ENCODE data around the gene DCLK1. TPM values are rescaled to one million over a fixed set of nuclear protein-coding genes. Genes with fewer than 3 reads are reported as not detected.

DCLK1 gene
- total RNA-seq, 5 donors from 2014 or later (not counting 1 experiment from before 2014, with no cell fraction given) = 0.03 to 0.09 TPM; not detected in 3

DNA sequence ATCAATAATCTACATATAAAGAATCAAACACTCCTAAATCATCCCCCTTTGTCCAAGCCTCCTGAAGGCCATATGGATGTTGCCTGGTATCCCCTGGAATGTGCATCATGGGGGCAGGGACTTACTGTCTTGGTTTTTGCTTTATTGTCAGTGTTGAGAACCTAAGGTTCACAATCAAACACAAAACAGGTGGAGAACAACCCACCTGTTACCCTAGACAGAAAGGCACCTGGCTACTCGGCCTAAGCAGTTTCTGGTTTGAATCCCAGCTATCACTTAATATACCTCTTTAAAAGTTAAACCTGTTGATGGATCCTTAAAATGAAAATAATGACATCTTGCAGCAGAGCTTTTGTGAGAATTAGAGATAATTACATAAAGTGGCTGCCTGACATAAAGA, 68.9 kb downstream of the DCLK1 start:
- Histone ChIP-seq H3K4me3 (ENCODE audit: control insufficient read depth in 1 of 2, extremely low read depth in 1 of 2, low read length in 1 of 2) (no peak overlapping the region), H3K27me3 (replicated peaks in 1 of 2; ENCODE audit: control insufficient read depth in 2 of 2, extremely low read depth in 1 of 2, insufficient read depth in 2 of 2, low read length in 1 of 2) (no peaks in the 10 kb centered on the region), H3K4me1 (ENCODE audit: control insufficient read depth in 1 of 2, extremely low read depth in 1 of 2, insufficient read depth in 2 of 2, low read length in 2 of 2) (no peaks in the 10 kb centered on the region), H3K9me3 (no peaks in the 10 kb centered on the region), H3K36me3 (ENCODE audit: control insufficient read depth in 2 of 2, extremely low read depth in 1 of 2, insufficient read depth in 1 of 2, low read length in 1 of 2) (no peaks in the 10 kb centered on the region), H3K27ac (ENCODE audit: low read length) (no peak overlapping the region)
- no CpG with 5 or more reads among the region's 1 CpG for WGBS (ENCODE audit: insufficient coverage)
- Mint-ChIP-seq H3K36me3 (no peaks in the 10 kb centered on the region), H3K27me3 (no peaks in the 10 kb centered on the region), H3K9me3 (peaks cover 3 to 14% (median 12%) of the 10 kb centered on the region in 3 donors), H3K27ac (no peak overlapping the region), H3K4me3 (no peak overlapping the region), H3K4me1 (no peaks in the 10 kb centered on the region)
- no peak for ATAC-seq (replicated peaks in 1 of 4)
- ChIA-PET POLR2A (no interaction called here), CTCF (no interaction called here)
- DNase-seq = no peak

DNA sequence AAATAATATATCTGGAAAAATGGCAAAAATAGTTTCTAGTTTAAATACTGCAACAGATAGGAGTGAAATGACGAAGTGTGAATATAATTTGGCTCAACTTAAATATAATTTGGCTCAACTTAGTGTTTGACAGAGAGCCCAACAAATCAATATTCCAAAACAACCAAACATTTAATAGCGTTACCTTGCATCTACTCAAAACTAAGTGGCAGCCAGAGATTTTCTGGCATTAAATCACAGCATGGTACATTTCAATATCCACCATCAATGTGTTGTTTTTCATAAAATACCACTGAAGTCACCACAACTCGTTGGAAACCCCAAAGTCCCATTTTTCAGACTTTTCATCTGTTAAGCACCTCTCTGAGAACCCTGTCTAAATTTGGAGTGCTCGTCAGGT, 69.6 kb downstream of the DCLK1 start:
- ChIA-PET CTCF (no interaction called here), POLR2A (no interaction called here)
- Histone ChIP-seq H3K27me3 (replicated peaks in 1 of 2; ENCODE audit: control insufficient read depth in 2 of 2, extremely low read depth in 1 of 2, insufficient read depth in 2 of 2, low read length in 1 of 2) (no peaks in the 10 kb centered on the region), H3K9me3 (no peaks in the 10 kb centered on the region), H3K36me3 (ENCODE audit: control insufficient read depth in 2 of 2, extremely low read depth in 1 of 2, insufficient read depth in 1 of 2, low read length in 1 of 2) (no peaks in the 10 kb centered on the region), H3K4me3 (ENCODE audit: control insufficient read depth in 1 of 2, extremely low read depth in 1 of 2, low read length in 1 of 2) (no peak overlapping the region), H3K4me1 (ENCODE audit: control insufficient read depth in 1 of 2, extremely low read depth in 1 of 2, insufficient read depth in 2 of 2, low read length in 2 of 2) (no peaks in the 10 kb centered on the region), H3K27ac (ENCODE audit: low read length) (no peak overlapping the region)
- H3K4me1 Mint-ChIP-seq = no peaks in the 10 kb centered on the region
- no peaks in the 10 kb centered on the region for H3K27me3 Mint-ChIP-seq
- ATAC-seq (replicated peaks in 1 of 4) (no peak), DNase-seq (no peak)
- H3K9me3 Mint-ChIP-seq = peaks cover 3 to 14% (median 12%) of the 10 kb centered on the region in 3 donors
- no peak overlapping the region for H3K4me3 Mint-ChIP-seq
- no peaks in the 10 kb centered on the region for H3K36me3 Mint-ChIP-seq
- H3K27ac Mint-ChIP-seq = no peak overlapping the region
- whole genome bisulfite sequencing (ENCODE audit: insufficient coverage) = 86% methylated on average over 1 of the region's 4 CpGs

DNA sequence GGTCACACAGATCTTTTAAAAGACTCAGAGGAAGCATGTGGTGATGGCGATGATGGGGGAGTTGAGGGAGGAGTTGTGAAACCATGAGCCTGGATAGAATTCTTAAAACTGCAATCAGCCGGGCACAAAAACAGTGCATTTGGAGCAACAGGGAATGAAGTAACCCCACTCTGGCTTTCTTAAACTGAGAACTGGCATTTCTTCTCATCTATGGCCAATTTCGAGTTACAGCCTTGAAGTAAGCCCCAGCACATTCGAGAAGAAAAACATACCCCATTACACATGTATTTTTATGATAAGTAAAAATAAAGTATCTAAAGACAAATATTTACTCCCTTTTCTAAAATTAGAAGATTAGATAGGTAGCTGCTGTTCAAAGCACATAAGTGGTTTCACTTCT, 70.1 kb downstream of the DCLK1 start:
- H3K27me3 ChIP-seq (replicated peaks in 1 of 2; ENCODE audit: control insufficient read depth in 2 of 2, extremely low read depth in 1 of 2, insufficient read depth in 2 of 2, low read length in 1 of 2) = no peaks in the 10 kb centered on the region
- POLR2A ChIA-PET = no interaction called here
- Mint-ChIP-seq H3K9me3 (peaks cover 0 to 12% (median 9%) of the 10 kb centered on the region in 3 donors), H3K4me3 (no peak overlapping the region), H3K4me1 (no peaks in the 10 kb centered on the region), H3K27ac (no peak overlapping the region), H3K27me3 (no peaks in the 10 kb centered on the region), H3K36me3 (no peaks in the 10 kb centered on the region)
- H3K9me3 ChIP-seq = no peaks in the 10 kb centered on the region
- no peaks in the 10 kb centered on the region for H3K36me3 ChIP-seq (ENCODE audit: control insufficient read depth in 2 of 2, extremely low read depth in 1 of 2, insufficient read depth in 1 of 2, low read length in 1 of 2)
- ATAC-seq (replicated peaks in 1 of 4) (no peak), DNase-seq (no peak)
- CTCF ChIA-PET = no interaction called here
- H3K27ac ChIP-seq (ENCODE audit: low read length) = no peak overlapping the region
- H3K4me3 ChIP-seq (ENCODE audit: control insufficient read depth in 1 of 2, extremely low read depth in 1 of 2, low read length in 1 of 2) = no peak overlapping the region
- no CpG with 5 or more reads among the region's 4 CpGs for WGBS (ENCODE audit: insufficient coverage)
- no peaks in the 10 kb centered on the region for H3K4me1 ChIP-seq (ENCODE audit: control insufficient read depth in 1 of 2, extremely low read depth in 1 of 2, insufficient read depth in 2 of 2, low read length in 2 of 2)

DNA sequence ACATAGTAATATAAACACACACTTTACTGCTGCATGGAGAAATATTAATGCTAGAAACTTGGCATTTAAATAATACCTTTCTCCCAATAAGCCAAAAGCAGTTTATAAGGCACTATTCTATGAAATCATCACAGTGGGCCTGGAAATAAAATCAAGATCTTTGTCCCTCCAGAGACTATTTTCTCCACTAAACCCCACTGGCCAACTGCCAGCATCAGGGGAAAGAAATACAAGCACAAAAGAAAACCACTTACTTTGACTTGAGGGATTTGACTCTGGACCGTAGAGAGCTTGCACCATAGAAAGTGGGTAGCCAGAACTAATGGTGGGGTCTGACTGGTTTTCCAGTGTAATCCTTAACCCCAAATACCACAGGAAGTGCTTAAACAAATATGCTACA, 71.9 kb downstream of the DCLK1 start:
- no peaks in the 10 kb centered on the region for H3K36me3 Mint-ChIP-seq
- Histone ChIP-seq H3K36me3 (ENCODE audit: control insufficient read depth in 2 of 2, extremely low read depth in 1 of 2, insufficient read depth in 1 of 2, low read length in 1 of 2) (no peaks in the 10 kb centered on the region), H3K9me3 (no peaks in the 10 kb centered on the region), H3K27ac (ENCODE audit: low read length) (no peak overlapping the region), H3K4me3 (ENCODE audit: control insufficient read depth in 1 of 2, extremely low read depth in 1 of 2, low read length in 1 of 2) (no peak overlapping the region), H3K4me1 (ENCODE audit: control insufficient read depth in 1 of 2, extremely low read depth in 1 of 2, insufficient read depth in 2 of 2, low read length in 2 of 2) (no peaks in the 10 kb centered on the region), H3K27me3 (replicated peaks in 1 of 2; ENCODE audit: control insufficient read depth in 2 of 2, extremely low read depth in 1 of 2, insufficient read depth in 2 of 2, low read length in 1 of 2) (no peaks in the 10 kb centered on the region)
- no peak for DNase-seq
- peaks cover 1 to 18% (median 9%) of the 10 kb centered on the region in 3 donors for H3K9me3 Mint-ChIP-seq
- no peak overlapping the region for H3K4me3 Mint-ChIP-seq
- H3K27ac Mint-ChIP-seq = no peak overlapping the region
- ChIA-PET POLR2A (no interaction called here), CTCF (no interaction called here)
- ATAC-seq (replicated peaks in 1 of 4) = no peak
- WGBS (ENCODE audit: insufficient coverage) = no CpG with 5 or more reads among the region's 1 CpG
- H3K4me1 Mint-ChIP-seq = no peaks in the 10 kb centered on the region
- no peaks in the 10 kb centered on the region for H3K27me3 Mint-ChIP-seq

DNA sequence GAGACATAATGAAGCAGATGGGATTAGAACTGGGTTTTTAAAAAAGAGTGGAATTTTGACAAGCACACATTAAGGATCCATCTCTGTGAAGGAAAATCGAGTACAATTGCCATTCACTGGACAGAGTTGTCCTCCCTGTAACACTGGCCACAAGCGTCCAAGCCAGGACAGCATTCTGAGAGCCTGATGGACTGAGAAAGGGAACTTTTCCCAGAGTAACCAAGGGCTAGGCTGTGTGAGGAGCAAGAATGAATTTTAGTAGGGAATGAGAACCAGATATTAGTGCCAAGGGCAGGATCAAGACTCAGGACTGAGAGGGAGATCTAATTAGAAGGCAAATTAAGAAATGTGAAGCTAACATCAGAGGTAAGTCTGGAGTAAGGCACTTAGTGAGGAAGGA, 73.1 kb downstream of the DCLK1 start:
- WGBS (ENCODE audit: insufficient coverage) = 61% methylated on average over 2 of the region's 2 CpGs
- H3K27ac ChIP-seq (ENCODE audit: low read length) = no peak overlapping the region
- no peaks in the 10 kb centered on the region for H3K36me3 ChIP-seq (ENCODE audit: control insufficient read depth in 2 of 2, extremely low read depth in 1 of 2, insufficient read depth in 1 of 2, low read length in 1 of 2)
- no peak overlapping the region for H3K4me3 Mint-ChIP-seq
- no peaks in the 10 kb centered on the region for H3K9me3 ChIP-seq
- ChIA-PET POLR2A (no interaction called here), CTCF (no interaction called here)
- H3K36me3 Mint-ChIP-seq = no peaks in the 10 kb centered on the region
- ATAC-seq (replicated peaks in 1 of 4) = no peak
- H3K9me3 Mint-ChIP-seq = peaks cover 2 to 19% (median 9%) of the 10 kb centered on the region in 3 donors
- no peaks in the 10 kb centered on the region for H3K4me1 ChIP-seq (ENCODE audit: control insufficient read depth in 1 of 2, extremely low read depth in 1 of 2, insufficient read depth in 2 of 2, low read length in 2 of 2)
- no peak for DNase-seq
- no peaks in the 10 kb centered on the region for H3K27me3 ChIP-seq (replicated peaks in 1 of 2; ENCODE audit: control insufficient read depth in 2 of 2, extremely low read depth in 1 of 2, insufficient read depth in 2 of 2, low read length in 1 of 2)
- H3K27me3 Mint-ChIP-seq = no peaks in the 10 kb centered on the region
- no peak overlapping the region for H3K4me3 ChIP-seq (ENCODE audit: control insufficient read depth in 1 of 2, extremely low read depth in 1 of 2, low read length in 1 of 2)
- H3K27ac Mint-ChIP-seq = no peak overlapping the region
- H3K4me1 Mint-ChIP-seq = no peaks in the 10 kb centered on the region

DNA sequence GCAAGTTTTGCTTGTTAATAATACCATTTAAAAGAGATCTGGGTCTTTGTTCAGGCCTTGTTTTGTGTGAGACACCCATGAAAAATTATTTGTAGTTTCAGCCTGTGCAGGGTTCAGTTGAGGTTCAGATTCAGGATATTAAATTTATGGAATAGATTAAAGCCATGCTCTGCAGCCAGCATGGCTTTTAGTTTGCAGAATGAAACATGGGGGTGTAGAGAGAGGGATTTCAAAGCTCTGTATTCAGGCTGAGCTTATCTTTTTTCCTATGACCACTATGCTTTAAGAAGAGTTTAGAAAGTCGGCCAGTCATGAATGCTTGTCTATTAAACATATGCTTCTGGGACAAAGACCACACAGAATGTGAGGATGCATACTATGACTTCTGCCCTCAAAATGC, 73.6 kb downstream of the DCLK1 start:
- Histone ChIP-seq H3K4me3 (ENCODE audit: control insufficient read depth in 1 of 2, extremely low read depth in 1 of 2, low read length in 1 of 2) (no peak overlapping the region), H3K36me3 (ENCODE audit: control insufficient read depth in 2 of 2, extremely low read depth in 1 of 2, insufficient read depth in 1 of 2, low read length in 1 of 2) (no peaks in the 10 kb centered on the region), H3K9me3 (no peaks in the 10 kb centered on the region), H3K27ac (ENCODE audit: low read length) (no peak overlapping the region), H3K27me3 (replicated peaks in 1 of 2; ENCODE audit: control insufficient read depth in 2 of 2, extremely low read depth in 1 of 2, insufficient read depth in 2 of 2, low read length in 1 of 2) (no peaks in the 10 kb centered on the region), H3K4me1 (ENCODE audit: control insufficient read depth in 1 of 2, extremely low read depth in 1 of 2, insufficient read depth in 2 of 2, low read length in 2 of 2) (no peaks in the 10 kb centered on the region)
- Mint-ChIP-seq H3K27me3 (no peaks in the 10 kb centered on the region), H3K4me3 (no peak overlapping the region), H3K36me3 (no peaks in the 10 kb centered on the region), H3K27ac (no peak overlapping the region), H3K9me3 (peaks cover 2 to 20% (median 8%) of the 10 kb centered on the region in 3 donors), H3K4me1 (no peaks in the 10 kb centered on the region)
- POLR2A ChIA-PET = no interaction called here
- WGBS (ENCODE audit: insufficient coverage) = no CpG with 5 or more reads among the region's 1 CpG
- ATAC-seq (replicated peaks in 1 of 4) (no peak), DNase-seq (no peak)
- CTCF ChIA-PET = no interaction called here

DNA sequence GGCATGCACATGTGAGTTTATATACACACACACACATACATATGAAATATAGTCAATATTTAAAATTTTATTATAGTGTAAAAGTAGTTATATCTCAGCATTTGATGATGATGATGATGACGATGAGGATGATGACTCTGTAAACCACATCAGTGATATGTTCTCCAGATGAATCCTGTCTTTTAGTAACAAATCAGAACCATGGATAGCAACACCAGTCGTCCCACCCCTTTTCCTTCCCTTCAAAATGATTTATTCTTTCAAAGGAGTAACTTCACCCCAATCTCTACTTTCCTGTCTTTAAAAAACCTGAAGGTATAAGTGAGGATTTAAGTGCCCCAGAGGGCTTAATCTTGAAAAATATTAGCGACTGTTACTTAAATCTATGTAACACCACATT, 74.1 kb downstream of the DCLK1 start:
- H3K27me3 ChIP-seq (replicated peaks in 1 of 2; ENCODE audit: control insufficient read depth in 2 of 2, extremely low read depth in 1 of 2, insufficient read depth in 2 of 2, low read length in 1 of 2) = no peaks in the 10 kb centered on the region
- DNase-seq = no peak
- Mint-ChIP-seq H3K36me3 (no peaks in the 10 kb centered on the region), H3K9me3 (peaks cover 2 to 23% (median 5%) of the 10 kb centered on the region in 3 donors), H3K4me3 (no peak overlapping the region), H3K4me1 (no peaks in the 10 kb centered on the region), H3K27me3 (no peaks in the 10 kb centered on the region), H3K27ac (no peak overlapping the region)
- no peaks in the 10 kb centered on the region for H3K9me3 ChIP-seq
- H3K36me3 ChIP-seq (ENCODE audit: control insufficient read depth in 2 of 2, extremely low read depth in 1 of 2, insufficient read depth in 1 of 2, low read length in 1 of 2) = no peaks in the 10 kb centered on the region
- CTCF ChIA-PET = no interaction called here
- H3K4me1 ChIP-seq (ENCODE audit: control insufficient read depth in 1 of 2, extremely low read depth in 1 of 2, insufficient read depth in 2 of 2, low read length in 2 of 2) = no peaks in the 10 kb centered on the region
- ATAC-seq (replicated peaks in 1 of 4) = no peak
- no peak overlapping the region for H3K4me3 ChIP-seq (ENCODE audit: control insufficient read depth in 1 of 2, extremely low read depth in 1 of 2, low read length in 1 of 2)
- no peak overlapping the region for H3K27ac ChIP-seq (ENCODE audit: low read length)
- POLR2A ChIA-PET = no interaction called here
- WGBS (ENCODE audit: insufficient coverage) = no CpG with 5 or more reads among the region's 3 CpGs
